ENCODE measurements around the gene OSBPL10. TPM values are rescaled to one million over a fixed set of nuclear protein-coding genes. Genes with fewer than 3 reads are reported as not detected.
"Not testable (repeated sequence)": the region's sequence is repeated elsewhere in the genome, so short reads cannot be mapped to it uniquely, and the experiment has no call there.

Gene OSBPL10
- total and polyA plus RNA-seq, 4 donors: 3.9 to 33.0 (median 13.1) TPM

DNA sequence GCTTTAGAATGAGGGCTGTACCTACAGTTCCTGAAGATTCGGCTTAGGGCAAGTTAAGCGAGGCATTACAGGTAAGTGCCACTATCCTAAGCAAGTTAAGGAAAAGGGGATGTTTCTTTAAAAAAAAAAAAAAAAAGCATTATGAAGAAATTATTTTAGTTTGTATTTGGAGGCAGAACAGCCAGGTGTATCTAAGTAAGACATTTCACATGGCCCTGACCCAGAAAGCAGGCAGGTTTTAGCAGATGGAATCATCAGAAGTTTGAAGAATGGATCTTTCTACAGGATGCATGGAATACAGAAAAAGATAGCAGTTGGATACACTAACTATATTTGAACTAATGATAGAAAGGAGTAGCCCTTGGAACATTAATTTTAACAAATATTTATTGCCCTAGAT lies 105.6 kb downstream of the OSBPL10 start:
- Histone ChIP-seq H3K36me3 (ENCODE audit: control insufficient read depth in 4 of 4, insufficient read depth in 4 of 4, low read length in 4 of 4) (no peaks in the 10 kb centered on the region), H3K27ac (ENCODE audit: low read depth in 1 of 2, low read length in 1 of 2) (no peak overlapping the region), H3K4me1 (ENCODE audit: control insufficient read depth in 5 of 5, insufficient read depth in 5 of 5, low read length in 5 of 5) (peaks cover 0 to 16% (median 4%) of the 10 kb centered on the region in 5 donors), H3K27me3 (ENCODE audit: control insufficient read depth in 3 of 3, insufficient read depth in 3 of 3, low read length in 2 of 3) (no peaks in the 10 kb centered on the region), H3K9me3 (ENCODE audit: control insufficient read depth in 4 of 4, insufficient read depth in 3 of 4, low read length in 3 of 4) (no peaks in the 10 kb centered on the region), H3K9ac (ENCODE audit: insufficient read depth in 1 of 2, low read length in 2 of 2) (no peak overlapping the region), H3K4me3 (no peak overlapping the region)
- DNase-seq (no peak), ATAC-seq (ENCODE audit: insufficient read depth, low FRiP score) (no peak)
- no peak for TF ChIP-seq CTCF (IDR thresholded peaks at IDR 0.05; ENCODE audit: control extremely low read depth, extremely low read depth)
- WGBS, 2 donors: 97 to 99% methylated on average over 2 of the region's 2 CpGs

DNA sequence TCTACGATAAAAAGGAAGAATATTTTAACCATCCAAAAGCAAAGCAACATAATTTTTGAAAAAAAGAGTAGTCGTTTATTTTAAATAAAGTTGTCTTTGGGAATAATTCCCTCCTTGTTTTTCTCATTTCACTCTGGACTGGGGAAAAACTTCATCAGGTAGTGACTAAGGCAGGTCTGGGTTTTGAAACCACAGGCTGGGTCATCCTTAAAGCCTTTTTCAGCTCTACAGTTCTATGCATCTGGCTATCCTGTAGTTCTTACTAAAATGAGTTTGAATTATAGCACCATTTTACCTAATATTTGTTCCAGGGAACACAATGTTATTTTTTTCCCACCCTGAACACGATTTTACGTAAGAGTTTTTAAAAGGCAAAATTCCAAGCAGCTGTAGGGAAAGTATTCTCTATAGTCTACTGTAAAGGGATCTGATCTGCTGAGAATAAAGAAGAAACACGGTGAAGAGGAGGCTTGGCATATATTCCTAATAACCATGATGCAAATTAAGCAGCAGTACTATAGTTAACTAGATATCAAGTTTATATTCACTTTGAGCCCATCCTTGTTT lies 107.7 kb downstream of the OSBPL10 start:
- TF ChIP-seq CTCF (IDR thresholded peaks at IDR 0.05; ENCODE audit: control extremely low read depth, extremely low read depth): no peak
- DNase-seq: no peak
- H3K4me3 ChIP-seq: no peak overlapping the region
- no peak overlapping the region for H3K9ac ChIP-seq (ENCODE audit: insufficient read depth in 1 of 2, low read length in 2 of 2)
- peaks cover 0 to 8% (median 0%) of the 10 kb centered on the region in 5 donors for H3K4me1 ChIP-seq (ENCODE audit: control insufficient read depth in 5 of 5, insufficient read depth in 5 of 5, low read length in 5 of 5)
- H3K27me3 ChIP-seq (ENCODE audit: control insufficient read depth in 3 of 3, insufficient read depth in 3 of 3, low read length in 2 of 3): no peaks in the 10 kb centered on the region
- H3K27ac ChIP-seq (ENCODE audit: low read depth in 1 of 2, low read length in 1 of 2): no peak overlapping the region
- no peaks in the 10 kb centered on the region for H3K36me3 ChIP-seq (ENCODE audit: control insufficient read depth in 4 of 4, insufficient read depth in 4 of 4, low read length in 4 of 4)
- 92 to 94% methylated on average over 5 of the region's 5 CpGs for WGBS, 2 donors
- H3K9me3 ChIP-seq (ENCODE audit: control insufficient read depth in 4 of 4, insufficient read depth in 3 of 4, low read length in 3 of 4): no peaks in the 10 kb centered on the region
- no peak for ATAC-seq (ENCODE audit: insufficient read depth, low FRiP score)

- WGBS, 2 donors: 89 to 96% methylated on average over 5 of the region's 5 CpGs
- no peak for DNase-seq
- H3K4me3 ChIP-seq: no peak overlapping the region
- H3K4me1 ChIP-seq (ENCODE audit: control insufficient read depth in 5 of 5, insufficient read depth in 5 of 5, low read length in 5 of 5): no peaks in the 10 kb centered on the region
- no peak overlapping the region for H3K9ac ChIP-seq (ENCODE audit: insufficient read depth in 1 of 2, low read length in 2 of 2)
- H3K27ac ChIP-seq (ENCODE audit: low read depth in 1 of 2, low read length in 1 of 2): no peak overlapping the region
- H3K27me3 ChIP-seq (ENCODE audit: control insufficient read depth in 3 of 3, insufficient read depth in 3 of 3, low read length in 2 of 3): no peaks in the 10 kb centered on the region
- no peak for ATAC-seq (ENCODE audit: insufficient read depth, low FRiP score)
- TF ChIP-seq CTCF (IDR thresholded peaks at IDR 0.05; ENCODE audit: control extremely low read depth, extremely low read depth): no peak
- no peaks in the 10 kb centered on the region for H3K36me3 ChIP-seq (ENCODE audit: control insufficient read depth in 4 of 4, insufficient read depth in 4 of 4, low read length in 4 of 4)
- H3K9me3 ChIP-seq (ENCODE audit: control insufficient read depth in 4 of 4, insufficient read depth in 3 of 4, low read length in 3 of 4): no peaks in the 10 kb centered on the region
These were observed 109.0 kb downstream of the OSBPL10 start for GRCh38 chr3:31871939-31872507.

GRCh38 chr3:31870111-31870510 lies 111.0 kb downstream of the OSBPL10 start:
- not testable (repeated sequence) for H3K9me3 ChIP-seq (ENCODE audit: control insufficient read depth in 4 of 4, insufficient read depth in 3 of 4, low read length in 3 of 4); ATAC-seq (ENCODE audit: insufficient read depth, low FRiP score); H3K27me3 ChIP-seq (ENCODE audit: control insufficient read depth in 3 of 3, insufficient read depth in 3 of 3, low read length in 2 of 3); H3K27ac ChIP-seq (ENCODE audit: low read depth in 1 of 2, low read length in 1 of 2); H3K9ac ChIP-seq (ENCODE audit: insufficient read depth in 1 of 2, low read length in 2 of 2); H3K4me3 ChIP-seq; H3K4me1 ChIP-seq (ENCODE audit: control insufficient read depth in 5 of 5, insufficient read depth in 5 of 5, low read length in 5 of 5); DNase-seq; H3K36me3 ChIP-seq (ENCODE audit: control insufficient read depth in 4 of 4, insufficient read depth in 4 of 4, low read length in 4 of 4)
- 92 to 95% methylated on average over 26 to 28 of the region's 28 CpGs for WGBS, 2 donors
